IMR-90 (cell line): ENCODE measurements around the gene TMEM43. TPM values are rescaled to one million over a fixed set of nuclear protein-coding genes. Genes with fewer than 3 reads are reported as not detected.

Experiments used
- ATAC-seq: fragments of 200-7000 bp; cut with Tn5 transposase; 2 replicates; pipeline ENCODE4 v1.9.1; 2020; ENCODE audit warnings: low read depth, mild to moderate bottlenecking, moderate library complexity
- BruUV-seq: library from RNA; stranded (reverse); fragments of 400-500 nt; replicated peaks from 2 replicates; lab custom pipeline; 2021; lab: Mats Ljungman, UMichigan
- CTCF ChIA-PET: fragments of 300-600 bp; formaldehyde crosslinking; extraction: SDS; loops from one replicate; lab custom pipeline; 2021; ENCODE audit warnings: antibody characterized with exemption; lab: Yijun Ruan, JAX
- POLR2A ChIA-PET: fragments of 300-600 bp; sonication (Branson Sonifier 250); formaldehyde crosslinking; loops from one replicate; lab custom pipeline; 2022; ENCODE audit warnings: antibody characterized with exemption; ENCODE audit not compliant: unreplicated experiment; lab: Charles Lee
- DNase-seq: peaks from one replicate; pipeline ENCODE4 v3.0.0; 2013
- H2AFZ ChIP-seq: replicated peaks from 2 replicates; pipeline ENCODE3; 2013; ENCODE audit warnings: low read length, mild to moderate bottlenecking; ENCODE audit not compliant: poor library complexity
- H2AK5ac ChIP-seq: 2 replicates; pipeline ENCODE4 v1.6.1; 2013; ENCODE audit warnings: low read depth, low read length, inconsistent platforms
- H2AK9ac ChIP-seq: replicated peaks from 2 replicates; pipeline ENCODE3; 2013; ENCODE audit warnings: mild to moderate bottlenecking, low read depth, low read length, moderate library complexity; ENCODE audit not compliant: poor library complexity
- H2BK120ac ChIP-seq: 2 replicates; pipeline ENCODE4 v1.6.1; 2013; ENCODE audit warnings: low read depth, low read length, inconsistent platforms
- H2BK15ac ChIP-seq: 3 replicates; pipeline ENCODE4 v1.6.1; 2013; ENCODE audit warnings: low read depth, low read length, inconsistent platforms
- H2BK20ac ChIP-seq: 2 replicates; pipeline ENCODE4 v1.6.1; 2013; ENCODE audit warnings: low read depth, mild to moderate bottlenecking, inconsistent platforms, low read length, moderate library complexity
- H2BK5ac ChIP-seq: 2 replicates; pipeline ENCODE4 v1.6.1; 2013; ENCODE audit warnings: mild to moderate bottlenecking, low read depth, low read length, inconsistent platforms; ENCODE audit not compliant: poor library complexity, severe bottlenecking
- H3K14ac ChIP-seq: replicated peaks from 2 replicates; pipeline ENCODE4 v1.6.1; 2013; ENCODE audit warnings: low read depth, low read length, inconsistent platforms
- H3K18ac ChIP-seq: 2 replicates; pipeline ENCODE4 v1.6.1; 2013; ENCODE audit warnings: low read depth, low read length, control low read depth
- H3K23ac ChIP-seq: 2 replicates; pipeline ENCODE4 v1.6.1; 2013; ENCODE audit warnings: low read depth, low read length, inconsistent platforms
- H3K27ac ChIP-seq: 2 replicates; pipeline ENCODE4 v1.5.1; 2013; ENCODE audit warnings: mild to moderate bottlenecking, control low read depth, low read length; ENCODE audit not compliant: insufficient read depth
- H3K27me3 ChIP-seq: 2 replicates; pipeline ENCODE4 v1.6.1; 2013; ENCODE audit warnings: low read length; ENCODE audit not compliant: control insufficient read depth, insufficient read depth
- H3K36me3 ChIP-seq: 2 replicates; pipeline ENCODE4 v1.6.1; 2013; ENCODE audit warnings: low read length, mixed read lengths; ENCODE audit not compliant: control insufficient read depth, insufficient read depth
- H3K4ac ChIP-seq: 2 replicates; pipeline ENCODE4 v1.6.1; 2013; ENCODE audit warnings: low read depth, low read length, inconsistent platforms
- H3K4me1 ChIP-seq: 2 replicates; pipeline ENCODE4 v1.6.1; 2013; ENCODE audit warnings: low read length, mixed read lengths; ENCODE audit not compliant: control insufficient read depth, insufficient read depth
- H3K4me2 ChIP-seq: 2 replicates; pipeline ENCODE4 v1.6.1; 2013; ENCODE audit warnings: low read depth, mild to moderate bottlenecking, control low read depth, low read length, moderate library complexity
- H3K4me3 ChIP-seq: 2 replicates; pipeline ENCODE4 v1.5.1; 2013; ENCODE audit warnings: low read depth, mild to moderate bottlenecking, control low read depth, low read length, moderate library complexity; ENCODE audit not compliant: insufficient read depth
- H3K56ac ChIP-seq: 2 replicates; pipeline ENCODE4 v1.6.1; 2013; ENCODE audit warnings: low read length, inconsistent platforms; ENCODE audit not compliant: insufficient read depth; ENCODE audit errors: extremely low read depth
- H3K79me1 ChIP-seq, 2 experiments: 2 replicates each; pipeline ENCODE4 v1.6.1; 2013; ENCODE audit warnings: low read length in 2 of 2, inconsistent platforms in 1 of 2, low read depth in 1 of 2
- H3K9ac ChIP-seq: 2 replicates; pipeline ENCODE4 v1.6.1; 2013; ENCODE audit warnings: low read depth, low read length, control low read depth
- H3K9me1 ChIP-seq: 2 replicates; pipeline ENCODE4 v1.6.1; 2013; ENCODE audit warnings: low read length, inconsistent platforms; ENCODE audit not compliant: insufficient read depth
- H3K9me3 ChIP-seq: 2 replicates; pipeline ENCODE4 v1.6.1; 2013; ENCODE audit warnings: low read length; ENCODE audit not compliant: control insufficient read depth, insufficient read depth
- H4K20me1 ChIP-seq: 2 replicates; pipeline ENCODE4 v1.6.1; 2013; ENCODE audit warnings: low read length, inconsistent platforms; ENCODE audit not compliant: insufficient read depth
- H4K5ac ChIP-seq: 2 replicates; pipeline ENCODE4 v1.6.1; 2013; ENCODE audit warnings: mild to moderate bottlenecking, low read depth, low read length, control low read depth
- H4K8ac ChIP-seq, 2 experiments: 2 replicates each; pipeline ENCODE4 v1.6.1; 2013; ENCODE audit warnings: low read depth in 2 of 2, low read length in 2 of 2, control low read depth in 1 of 2, inconsistent platforms in 1 of 2
- H4K91ac ChIP-seq: 2 replicates; pipeline ENCODE4 v1.6.1; 2013; ENCODE audit warnings: low read depth, low read length, inconsistent platforms; ENCODE audit not compliant: insufficient read depth
- BHLHE40 ChIP-seq: fragments of 150-350 bp; IDR thresholded peaks from 2 replicates; pipeline ENCODE4 v1.6.1; 2016; ENCODE audit warnings: mild to moderate bottlenecking, low read depth, low read length
- CEBPB ChIP-seq: IDR thresholded peaks from 2 replicates; pipeline ENCODE4 v1.6.1; 2012; ENCODE audit warnings: low read depth, low read length, improper control_type of control experiment
- CHD1 ChIP-seq: IDR thresholded peaks from 2 replicates; pipeline ENCODE4 v1.6.1; 2012; ENCODE audit warnings: low read depth, low read length, improper control_type of control experiment
- CTCF ChIP-seq: conservative IDR thresholded peaks from 2 replicates; pipeline ENCODE4 v1.5.1; 2012; ENCODE audit warnings: mild to moderate bottlenecking, low read depth, low read length, improper control_type of control experiment
- ELK1 ChIP-seq: fragments of 150-350 bp; IDR thresholded peaks from 2 replicates; pipeline ENCODE4 v1.6.1; 2016; ENCODE audit warnings: low read depth, mild to moderate bottlenecking, low read length, moderate library complexity, borderline replicate concordance
- FOS ChIP-seq: fragments of 150-350 bp; IDR thresholded peaks from 2 replicates; pipeline ENCODE4 v1.6.1; 2016; ENCODE audit warnings: low read depth, low read length
- MAFK ChIP-seq: IDR thresholded peaks from 2 replicates; pipeline ENCODE4 v1.6.1; 2012; ENCODE audit warnings: low read depth, low read length, improper control_type of control experiment
- MAZ ChIP-seq: IDR thresholded peaks from 2 replicates; pipeline ENCODE4 v1.6.1; 2012; ENCODE audit warnings: low read depth, mild to moderate bottlenecking, low read length, improper control_type of control experiment, moderate library complexity, borderline replicate concordance
- MXI1 ChIP-seq: IDR thresholded peaks from 2 replicates; pipeline ENCODE4 v1.6.1; 2012; ENCODE audit warnings: low read depth, mild to moderate bottlenecking, low read length, moderate library complexity, borderline replicate concordance
- NFE2L2 ChIP-seq: fragments of 150-350 bp; IDR thresholded peaks from 2 replicates; pipeline ENCODE4 v1.6.1; 2016; ENCODE audit warnings: low read depth, mild to moderate bottlenecking, low read length
- POLR2A ChIP-seq: IDR thresholded peaks from 2 replicates; pipeline ENCODE4 v1.6.1; 2012; ENCODE audit warnings: mild to moderate bottlenecking, low read depth, low read length
- RAD21 ChIP-seq: IDR thresholded peaks from 2 replicates; pipeline ENCODE4 v1.6.1; 2012; ENCODE audit warnings: low read length, improper control_type of control experiment
- RCOR1 ChIP-seq: IDR thresholded peaks from 2 replicates; pipeline ENCODE4 v1.6.1; 2012; ENCODE audit warnings: mild to moderate bottlenecking, low read length, improper control_type of control experiment; ENCODE audit not compliant: insufficient replicate concordance
- RFX5 ChIP-seq: IDR thresholded peaks from 2 replicates; pipeline ENCODE4 v1.8.0; 2012; ENCODE audit warnings: low read depth, mild to moderate bottlenecking, low read length, moderate library complexity
- SMC3 ChIP-seq: fragments of 150-350 bp; IDR thresholded peaks from 2 replicates; pipeline ENCODE4 v1.6.1; 2016; ENCODE audit warnings: low read depth, mild to moderate bottlenecking, antibody characterized with exemption, low read length, moderate library complexity
- USF2 ChIP-seq: fragments of 150-350 bp; IDR thresholded peaks from 2 replicates; pipeline ENCODE4 v1.6.1; 2017; ENCODE audit warnings: mild to moderate bottlenecking, antibody characterized with exemption, low read length, low read depth
- WGBS, 2 experiments: methylation state at CpG; one replicate each; pipeline versions ENCODE4 v1.1.5 to v1.1.7; 2013; ENCODE audit warnings: missing lambda C conversion rate in 2 of 2; ENCODE audit not compliant: insufficient read length in 1 of 2; ENCODE audit errors: extremely low coverage in 2 of 2; 5-methylcytosine and 5-hydroxymethylcytosine counted together
- dilution Hi-C: fragments of 300-500 bp; cut with HindIII; formaldehyde crosslinking; loops from one replicate; pipeline ENCODE4 v1.14.3; 2018; ENCODE audit warnings: low sequenced_read_pairs; ENCODE audit not compliant: unreplicated experiment
- in situ Hi-C: fragments of 300-500 bp; cut with MboI; formaldehyde crosslinking; loops from 3 replicates; pipeline ENCODE4 v1.14.3; 2019; ENCODE audit warnings: low sequenced_read_pairs, inconsistent platforms, mixed read lengths
- intact Hi-C: fragments of 100-400 bp; cut with micrococcal nuclease; formaldehyde crosslinking; loops from 2 replicates; pipeline ENCODE4 v1.10.0; 2022
- polyA plus RNA-seq, 3 experiments: library from polyadenylated mRNA; depleted of rRNA; stranded (reverse); fragments of >200 nt; gene quantifications; 2 replicates each; pipeline ENCODE4 v1.2.3, GENCODE V29; 2012; ENCODE audit warnings: low replicate concordance in 1 of 3
- total RNA-seq: library from RNA; depleted of rRNA; stranded (reverse); fragments of >200 nt; gene quantifications from 2 replicates; pipeline ENCODE4 v1.2.3, GENCODE V29; 2012

The TMEM43 gene
- total and polyA plus RNA-seq, 2 of the 4 experiments (the other 2 are of a cell fraction) = 109 to 114 TPM

- peaks cover 11 to 13% of the 10 kb centered on the region in 2 experiments for H3K79me1 ChIP-seq
- H3K9me1 ChIP-seq = no peaks in the 10 kb centered on the region; the same call in 1 of the 2 replicates
- H3K27me3 ChIP-seq = no peaks in the 10 kb centered on the region
- H3K23ac ChIP-seq = no peak overlapping the region
- H4K20me1 ChIP-seq = no peaks in the 10 kb centered on the region
- H2BK20ac ChIP-seq = no peak overlapping the region
- DNase-seq (no peak), ATAC-seq (no peak)
- no peak overlapping the region for H2BK15ac ChIP-seq
- no peak overlapping the region for H3K4me2 ChIP-seq
- POLR2A ChIA-PET = no interaction called here
- H4K91ac ChIP-seq = no peak overlapping the region
- H3K14ac ChIP-seq = no peak overlapping the region
- no peak overlapping the region for H2BK120ac ChIP-seq
- no peak overlapping the region for H3K27ac ChIP-seq
- H2AFZ ChIP-seq = no peak overlapping the region
- no peak overlapping the region for H3K9ac ChIP-seq
- H2BK5ac ChIP-seq = no peak overlapping the region
- no peak overlapping the region for H4K8ac ChIP-seq
- no peak overlapping the region for H4K5ac ChIP-seq
- no peaks in the 10 kb centered on the region for H3K9me3 ChIP-seq
- no CpG with 5 or more reads among the region's 5 CpGs for WGBS, 2 experiments
- H2AK9ac ChIP-seq = no peak overlapping the region
- BruUV-seq = no TSS peak
- dilution Hi-C loops (no loop called here), in situ Hi-C loops (no loop called here), intact Hi-C loops (no loop called here)
- CTCF ChIA-PET = no interaction called here
- H3K4ac ChIP-seq = no peak overlapping the region
- TF ChIP-seq MXI1 (no peak), RAD21 (no peak), SMC3 (no peak), RFX5 (no peak), NFE2L2 (no peak), CTCF (no peak), USF2 (no peak), CEBPB (no peak), RCOR1 (no peak), ELK1 (no peak), CHD1 (no peak), BHLHE40 (no peak), FOS (no peak), MAFK (no peak), POLR2A (no peak), MAZ (no peak)
- no peak overlapping the region for H2AK5ac ChIP-seq
- no peaks in the 10 kb centered on the region for H3K4me1 ChIP-seq
- no peak overlapping the region for H3K18ac ChIP-seq
- peaks cover 15% of the 10 kb centered on the region for H3K36me3 ChIP-seq
- H3K56ac ChIP-seq = no peak overlapping the region
- no peak overlapping the region for H3K4me3 ChIP-seq
Observed at GRCh38 chr3:14186854-14187458, 62.1 kb downstream of the TMEM43 start.
